Cardiac septum (tissue), 1 donor: ENCODE data around the gene OR52N2. TPM values are rescaled to one million over a fixed set of nuclear protein-coding genes. Genes with fewer than 3 reads are reported as not detected.

Experiments used
- DNase-seq: peaks from one replicate; pipeline ENCODE4 v3.0.0-alpha.2; 2020; ENCODE audit warnings: low spot score
- intact Hi-C: fragments of 100-400 bp; cut with DNase I; formaldehyde crosslinking; loops from one replicate; pipeline ENCODE4 v1.14.0; 2022
- long read RNA-seq: library from polyadenylated mRNA; unstranded; transcript quantifications from one replicate; pipeline ENCODE4 v2.0.0, GENCODE V29; 2021
- total RNA-seq: library from RNA; stranded (reverse); fragmentation: NEBNext Ultra II Directional; extraction: Animal tissue kit (Norgen Biotek cat#: 25700); gene quantifications from one replicate; pipeline ENCODE4 v1.2.1, GENCODE V29; 2021
- donor health status: DM: no; HTN: no; CAD: no.

Gene OR52N2
- total RNA-seq: not detected
- long read RNA-seq: 0 reads

GRCh38 chr11:5808500-5809121 lies at the start of gene OR52N2:
Gene OR52N2, plus strand, starts transcription at chr11:5808924. Its CDS starts 11,412 bp downstream, at chr11:5820336.
- intact Hi-C loops: loop anchor here (5.0 kb wide), 2 partner anchors 206 to 331 kb away; no protein-coding TSS in a partner anchor
- peak; percentile 84 for DNase-seq

- DNase-seq: no peak
- intact Hi-C loops: no loop called here
These were observed 41.7 kb upstream of the OR52N2 start for GRCh38 chr11:5767056-5767455.

- intact Hi-C loops: no loop called here
- no peak for DNase-seq
These were observed 25.5 kb upstream of the OR52N2 start, which contains the start of gene OR52N5 for GRCh38 chr11:5783255-5783654. Gene OR52N5, minus strand, starts transcription at chr11:5783355. Its CDS starts 4,721 bp downstream, at chr11:5778634.

GRCh38 chr11:5791165-5791564 lies 17.6 kb upstream of the OR52N2 start, which contains the start of gene OR52N1:
Gene OR52N1, minus strand, starts transcription at chr11:5791265. Its CDS starts 2,449 bp downstream, at chr11:5788816.
- DNase-seq: no peak
- intact Hi-C loops: no loop called here

- intact Hi-C loops: no loop called here
- no peak for DNase-seq
These were observed 12.2 kb upstream of the OR52N2 start for GRCh38 chr11:5796541-5796940.

GRCh38 chr11:5803982-5804381 lies 4.7 kb upstream of the OR52N2 start:
- intact Hi-C loops: no loop called here
- no peak for DNase-seq

GRCh38 chr11:5807580-5807979 lies 1.1 kb upstream of the OR52N2 start:
- intact Hi-C loops: loop anchor here (5.0 kb wide), 2 partner anchors 205 to 330 kb away; no protein-coding TSS in a partner anchor
- no peak for DNase-seq

- intact Hi-C loops: loop anchor here (5.0 kb wide), 2 partner anchors 207 to 332 kb away; no protein-coding TSS in a partner anchor
- no peak for DNase-seq
These were observed 397 bp downstream of the OR52N2 start for GRCh38 chr11:5809122-5809519.

GRCh38 chr11:5809905-5810795 lies 1.4 kb downstream of the OR52N2 start:
- DNase-seq: no peak
- intact Hi-C loops: loop anchor here (5.0 kb wide), 2 partner anchors 208 to 333 kb away; no protein-coding TSS in a partner anchor

GRCh38 chr11:5815534-5815933 lies 6.8 kb downstream of the OR52N2 start:
- intact Hi-C loops: no loop called here

GRCh38 chr11:5818245-5818886 lies 9.6 kb downstream of the OR52N2 start:
- intact Hi-C loops: no loop called here
- no peak for DNase-seq

More at GRCh38 chr11:5815534-5815933, 6.8 kb downstream of the OR52N2 start:
- no peak for DNase-seq

- DNase-seq: no peak
- intact Hi-C loops: no loop called here
These were observed 22.6 kb downstream of the OR52N2 start for GRCh38 chr11:5831196-5831829.

GRCh38 chr11:5833446-5833845 lies 24.7 kb downstream of the OR52N2 start:
- DNase-seq: no peak
- intact Hi-C loops: no loop called here

- no peak for DNase-seq
- intact Hi-C loops: no loop called here
These were observed 29.0 kb downstream of the OR52N2 start for GRCh38 chr11:5837695-5838094.

GRCh38 chr11:5841797-5842196 lies 33.1 kb downstream of the OR52N2 start, which contains the start of gene OR52E6:
Gene OR52E6, minus strand, starts transcription at chr11:5841897. Its CDS starts 0 bp downstream, at chr11:5841897.
- DNase-seq: no peak
- intact Hi-C loops: no loop called here

GRCh38 chr11:5846701-5847100 lies 38.0 kb downstream of the OR52N2 start:
- DNase-seq: no peak
- intact Hi-C loops: no loop called here

GRCh38 chr11:5847711-5848110 lies 39.0 kb downstream of the OR52N2 start:
- no peak for DNase-seq
- intact Hi-C loops: no loop called here

- no peak for DNase-seq
- intact Hi-C loops: no loop called here
These were observed 42.3 kb downstream of the OR52N2 start for GRCh38 chr11:5851002-5851401.

- no peak for DNase-seq
- intact Hi-C loops: no loop called here
These were observed 48.9 kb downstream of the OR52N2 start, which contains the start of gene OR52E8 for GRCh38 chr11:5857590-5857989. Gene OR52E8, minus strand, starts transcription at chr11:5857690. Its CDS starts 0 bp downstream, at chr11:5857690.
